ENCODE measurements around the gene DHX8. TPM values are rescaled to one million over a fixed set of nuclear protein-coding genes. Genes with fewer than 3 reads are reported as not detected.

Gene DHX8
- total RNA-seq, 1 donor from 2014 or later = 54.1 TPM

- no peaks in the 10 kb centered on the region for H3K9me3 Mint-ChIP-seq (ENCODE audit: unreplicated experiment)
- peaks cover 4% of the 10 kb centered on the region for H3K27me3 Mint-ChIP-seq (ENCODE audit: unreplicated experiment)
- no peak overlapping the region for H3K27ac Mint-ChIP-seq (ENCODE audit: unreplicated experiment)
- H3K4me3 Mint-ChIP-seq (ENCODE audit: unreplicated experiment) = no peak overlapping the region
- DNase-seq (ENCODE audit: low spot score) = no peak
- TF ChIP-seq CTCF (IDR thresholded peaks at IDR 0.05; ENCODE audit: unreplicated experiment) = no peak
- no peaks in the 10 kb centered on the region for H3K36me3 Mint-ChIP-seq (ENCODE audit: low read depth, unreplicated experiment)
- peaks cover 5% of the 10 kb centered on the region for H3K4me1 Mint-ChIP-seq (ENCODE audit: unreplicated experiment)
These were observed 69.8 kb downstream of the DHX8 start for GRCh38 chr17:43553573-43553972.

- H3K4me1 Mint-ChIP-seq (ENCODE audit: unreplicated experiment) = peaks cover 5% of the 10 kb centered on the region
- H3K27me3 Mint-ChIP-seq (ENCODE audit: unreplicated experiment) = peaks cover 4% of the 10 kb centered on the region
- TF ChIP-seq CTCF (IDR thresholded peaks at IDR 0.05; ENCODE audit: unreplicated experiment) = no peak
- H3K4me3 Mint-ChIP-seq (ENCODE audit: unreplicated experiment) = no peak overlapping the region
- H3K27ac Mint-ChIP-seq (ENCODE audit: unreplicated experiment) = no peak overlapping the region
- H3K36me3 Mint-ChIP-seq (ENCODE audit: low read depth, unreplicated experiment) = no peaks in the 10 kb centered on the region
- no peak for DNase-seq (ENCODE audit: low spot score)
- H3K9me3 Mint-ChIP-seq (ENCODE audit: unreplicated experiment) = no peaks in the 10 kb centered on the region
These were observed 71.1 kb downstream of the DHX8 start for GRCh38 chr17:43554857-43555256.

- peaks cover 5% of the 10 kb centered on the region for H3K4me1 Mint-ChIP-seq (ENCODE audit: unreplicated experiment)
- no peak for DNase-seq (ENCODE audit: low spot score)
- H3K27me3 Mint-ChIP-seq (ENCODE audit: unreplicated experiment) = peaks cover 4% of the 10 kb centered on the region
- H3K27ac Mint-ChIP-seq (ENCODE audit: unreplicated experiment) = no peak overlapping the region
- H3K4me3 Mint-ChIP-seq (ENCODE audit: unreplicated experiment) = no peak overlapping the region
- no peaks in the 10 kb centered on the region for H3K9me3 Mint-ChIP-seq (ENCODE audit: unreplicated experiment)
- H3K36me3 Mint-ChIP-seq (ENCODE audit: low read depth, unreplicated experiment) = no peaks in the 10 kb centered on the region
- no peak for TF ChIP-seq CTCF (IDR thresholded peaks at IDR 0.05; ENCODE audit: unreplicated experiment)
These were observed 72.5 kb downstream of the DHX8 start for GRCh38 chr17:43556292-43556691.

GRCh38 chr17:43558805-43559160 lies 75.0 kb downstream of the DHX8 start:
- H3K9me3 Mint-ChIP-seq (ENCODE audit: unreplicated experiment) = no peaks in the 10 kb centered on the region
- no peak for TF ChIP-seq CTCF (IDR thresholded peaks at IDR 0.05; ENCODE audit: unreplicated experiment)
- H3K36me3 Mint-ChIP-seq (ENCODE audit: low read depth, unreplicated experiment) = no peaks in the 10 kb centered on the region
- H3K27me3 Mint-ChIP-seq (ENCODE audit: unreplicated experiment) = peaks cover 1% of the 10 kb centered on the region
- H3K4me3 Mint-ChIP-seq (ENCODE audit: unreplicated experiment) = no peak overlapping the region
- DNase-seq (ENCODE audit: low spot score) = no peak
- peaks cover 16% of the 10 kb centered on the region for H3K4me1 Mint-ChIP-seq (ENCODE audit: unreplicated experiment)
- no peak overlapping the region for H3K27ac Mint-ChIP-seq (ENCODE audit: unreplicated experiment)

GRCh38 chr17:43559161-43559816 lies 75.5 kb downstream of the DHX8 start:
- Mint-ChIP-seq H3K4me1 (ENCODE audit: unreplicated experiment) (peaks cover 16% of the 10 kb centered on the region), H3K9me3 (ENCODE audit: unreplicated experiment) (no peaks in the 10 kb centered on the region), H3K27ac (ENCODE audit: unreplicated experiment) (no peak overlapping the region), H3K36me3 (ENCODE audit: low read depth, unreplicated experiment) (no peaks in the 10 kb centered on the region), H3K27me3 (ENCODE audit: unreplicated experiment) (peaks cover 1% of the 10 kb centered on the region), H3K4me3 (ENCODE audit: unreplicated experiment) (no peak overlapping the region)
- no peak for TF ChIP-seq CTCF (IDR thresholded peaks at IDR 0.05; ENCODE audit: unreplicated experiment)
- DNase-seq (ENCODE audit: low spot score) = no peak

Data from endothelial cell (in vitro differentiated cells).